Calu3 (cell line): Measurements from ENCODE around the gene BUB1B. TPM values are rescaled to one million over a fixed set of nuclear protein-coding genes. Genes with fewer than 3 reads are reported as not detected.

Experiments used
- BruUV-seq: library from RNA; stranded (reverse); fragments of 400-500 nt; replicated peaks from 2 replicates; lab custom pipeline; 2021; lab: Mats Ljungman, UMichigan
- CTCF ChIA-PET: fragments of 300-600 bp; sonication (Branson Sonifier 250); formaldehyde crosslinking; loops from one replicate; lab custom pipeline; 2022; ENCODE audit warnings: antibody characterized with exemption; lab: Charles Lee
- DNase-seq: peaks from one replicate; pipeline ENCODE4 v3.0.0; 2022
- H3K27ac Mint-ChIP-seq: one replicate; pipeline ENCODE4 v1.8.0; 2022; ENCODE audit warnings: mixed read lengths; ENCODE audit not compliant: unreplicated experiment
- H3K27me3 Mint-ChIP-seq: one replicate; pipeline ENCODE4 v1.8.0; 2022; ENCODE audit warnings: mixed read lengths; ENCODE audit not compliant: unreplicated experiment
- H3K36me3 Mint-ChIP-seq: one replicate; pipeline ENCODE4 v1.8.0; 2022; ENCODE audit warnings: mild to moderate bottlenecking, moderate library complexity, mixed read lengths; ENCODE audit not compliant: insufficient read depth, unreplicated experiment
- H3K4me1 Mint-ChIP-seq: one replicate; pipeline ENCODE4 v1.8.0; 2022; ENCODE audit warnings: mild to moderate bottlenecking, low read depth, mixed read lengths; ENCODE audit not compliant: unreplicated experiment
- H3K4me3 Mint-ChIP-seq: one replicate; pipeline ENCODE4 v1.8.0; 2022; ENCODE audit warnings: mild to moderate bottlenecking, low read depth, moderate library complexity, mixed read lengths; ENCODE audit not compliant: unreplicated experiment
- H3K9me3 Mint-ChIP-seq: one replicate; pipeline ENCODE4 v1.8.0; 2022; ENCODE audit warnings: low read depth, mixed read lengths; ENCODE audit not compliant: unreplicated experiment
- intact Hi-C: fragments of 100-400 bp; cut with micrococcal nuclease; formaldehyde crosslinking; loops from one replicate; pipeline ENCODE4 v1.10.0; 2022; ENCODE audit not compliant: unreplicated experiment
- total RNA-seq: library from RNA; stranded (reverse); gene quantifications from 2 replicates; pipeline ENCODE4 v1.2.3, GENCODE V29; 2022
- TF ChIP-seq, protein P1 (sequence below): fragments of 200-600 bp; IDR thresholded peaks from one replicate; pipeline ENCODE4 v1.8.0; 2022; ENCODE audit warnings: antibody characterized with exemption; ENCODE audit not compliant: unreplicated experiment

BUB1B gene
- total RNA-seq, 1 experiment from 2014 or later = 41.8 TPM

DNA sequence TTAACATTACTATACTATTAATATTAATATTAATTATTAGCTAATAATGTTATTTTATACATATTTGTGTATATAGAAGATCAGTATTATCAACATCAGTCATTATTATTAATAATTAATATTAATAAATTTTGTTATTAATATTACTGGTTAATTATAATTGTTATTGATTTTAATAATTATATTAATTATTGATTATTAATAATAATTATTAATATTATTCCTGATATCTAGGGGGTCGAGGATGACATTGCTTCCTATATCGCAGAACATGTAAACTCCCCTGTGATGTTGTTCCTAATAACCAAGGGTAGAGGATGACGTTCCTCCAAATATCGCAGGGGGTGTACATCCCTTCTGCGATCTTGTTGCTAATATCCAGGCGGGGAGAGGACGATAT, 34.9 kb upstream of the BUB1B start:
- BruUV-seq = no TSS peak
- no peak for DNase-seq
- CTCF ChIA-PET = no interaction called here
- peaks cover 8% of the 10 kb centered on the region for H3K36me3 Mint-ChIP-seq
- H3K27ac Mint-ChIP-seq = no peak overlapping the region
- intact Hi-C loops = no loop called here
- TF ChIP-seq, protein P1, sequence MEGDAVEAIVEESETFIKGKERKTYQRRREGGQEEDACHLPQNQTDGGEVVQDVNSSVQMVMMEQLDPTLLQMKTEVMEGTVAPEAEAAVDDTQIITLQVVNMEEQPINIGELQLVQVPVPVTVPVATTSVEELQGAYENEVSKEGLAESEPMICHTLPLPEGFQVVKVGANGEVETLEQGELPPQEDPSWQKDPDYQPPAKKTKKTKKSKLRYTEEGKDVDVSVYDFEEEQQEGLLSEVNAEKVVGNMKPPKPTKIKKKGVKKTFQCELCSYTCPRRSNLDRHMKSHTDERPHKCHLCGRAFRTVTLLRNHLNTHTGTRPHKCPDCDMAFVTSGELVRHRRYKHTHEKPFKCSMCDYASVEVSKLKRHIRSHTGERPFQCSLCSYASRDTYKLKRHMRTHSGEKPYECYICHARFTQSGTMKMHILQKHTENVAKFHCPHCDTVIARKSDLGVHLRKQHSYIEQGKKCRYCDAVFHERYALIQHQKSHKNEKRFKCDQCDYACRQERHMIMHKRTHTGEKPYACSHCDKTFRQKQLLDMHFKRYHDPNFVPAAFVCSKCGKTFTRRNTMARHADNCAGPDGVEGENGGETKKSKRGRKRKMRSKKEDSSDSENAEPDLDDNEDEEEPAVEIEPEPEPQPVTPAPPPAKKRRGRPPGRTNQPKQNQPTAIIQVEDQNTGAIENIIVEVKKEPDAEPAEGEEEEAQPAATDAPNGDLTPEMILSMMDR = no peak
- no peak overlapping the region for H3K4me3 Mint-ChIP-seq
- peaks cover 12% of the 10 kb centered on the region for H3K4me1 Mint-ChIP-seq
- H3K9me3 Mint-ChIP-seq = no peaks in the 10 kb centered on the region
- no peaks in the 10 kb centered on the region for H3K27me3 Mint-ChIP-seq

DNA sequence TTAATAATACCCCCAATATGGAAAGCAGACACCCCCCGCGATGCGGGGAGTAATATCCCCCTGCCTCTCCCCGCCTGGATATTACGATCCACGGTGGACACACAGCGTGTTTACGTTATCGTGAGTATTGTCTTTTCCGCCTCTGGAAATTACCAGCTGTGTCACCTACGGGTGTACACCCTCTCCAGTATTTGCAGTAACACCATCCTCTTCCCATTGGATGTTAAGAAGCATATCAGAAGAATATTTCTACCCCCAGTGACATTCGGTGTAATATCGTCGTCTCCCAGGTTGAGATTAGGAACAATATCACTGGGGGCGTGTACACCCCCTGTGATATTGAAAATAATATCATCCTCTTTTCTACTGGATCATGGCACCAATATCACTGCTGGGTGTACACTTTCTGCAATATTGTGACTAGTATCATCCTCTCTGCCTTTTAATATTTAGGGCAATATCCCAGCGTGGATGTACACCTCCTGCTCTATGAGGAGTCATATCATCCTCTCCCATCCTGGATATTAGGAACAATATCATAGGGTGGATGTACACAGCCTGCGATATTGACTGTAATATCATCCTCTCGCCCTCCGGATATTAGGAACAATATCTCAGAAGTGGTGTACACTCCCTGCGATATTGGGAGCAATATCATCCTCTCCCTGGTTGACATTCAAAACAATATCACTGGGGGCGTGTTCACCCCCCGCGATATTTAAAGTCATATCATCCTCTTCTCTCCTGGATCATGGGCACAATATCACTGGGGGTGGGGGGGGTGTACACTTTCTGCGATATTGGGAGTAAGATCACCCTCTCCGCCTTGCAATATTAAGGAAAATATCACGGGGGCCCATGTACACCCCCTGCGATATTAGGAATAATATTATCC, 31.9 kb upstream of the BUB1B start:
- TF ChIP-seq, protein P1 = no peak
- intact Hi-C loops = no loop called here
- H3K4me1 Mint-ChIP-seq = peaks cover 12% of the 10 kb centered on the region
- no peak overlapping the region for H3K4me3 Mint-ChIP-seq
- CTCF ChIA-PET = no interaction called here
- no peak overlapping the region for H3K27ac Mint-ChIP-seq
- peaks cover 8% of the 10 kb centered on the region for H3K36me3 Mint-ChIP-seq
- no TSS peak for BruUV-seq
- H3K9me3 Mint-ChIP-seq = no peaks in the 10 kb centered on the region
- no peaks in the 10 kb centered on the region for H3K27me3 Mint-ChIP-seq
- DNase-seq = no peak

DNA sequence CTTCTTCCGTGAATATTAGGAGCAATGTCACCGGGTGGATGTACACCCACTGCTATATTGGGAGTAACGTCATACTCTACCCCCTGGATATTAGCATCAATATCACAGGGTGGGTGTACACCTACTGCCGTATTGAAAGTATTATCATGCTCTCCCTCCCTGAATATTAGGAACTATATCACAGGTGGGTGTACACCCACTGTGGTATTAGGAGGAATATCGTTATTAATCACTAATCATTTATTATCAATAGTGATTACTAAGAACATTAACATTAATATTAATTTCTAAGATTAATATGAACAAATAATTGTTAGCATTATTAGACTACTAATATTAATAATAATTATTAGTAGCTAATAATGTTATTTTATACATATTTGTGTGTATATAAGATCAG, 30.8 kb upstream of the BUB1B start:
- peaks cover 1% of the 10 kb centered on the region for H3K36me3 Mint-ChIP-seq
- no peak overlapping the region for H3K27ac Mint-ChIP-seq
- BruUV-seq = no TSS peak
- DNase-seq = no peak
- no peaks in the 10 kb centered on the region for H3K27me3 Mint-ChIP-seq
- CTCF ChIA-PET = no interaction called here
- no peaks in the 10 kb centered on the region for H3K9me3 Mint-ChIP-seq
- no peak overlapping the region for H3K4me3 Mint-ChIP-seq
- TF ChIP-seq, protein P1 = no peak
- intact Hi-C loops = no loop called here
- peaks cover 3% of the 10 kb centered on the region for H3K4me1 Mint-ChIP-seq

DNA sequence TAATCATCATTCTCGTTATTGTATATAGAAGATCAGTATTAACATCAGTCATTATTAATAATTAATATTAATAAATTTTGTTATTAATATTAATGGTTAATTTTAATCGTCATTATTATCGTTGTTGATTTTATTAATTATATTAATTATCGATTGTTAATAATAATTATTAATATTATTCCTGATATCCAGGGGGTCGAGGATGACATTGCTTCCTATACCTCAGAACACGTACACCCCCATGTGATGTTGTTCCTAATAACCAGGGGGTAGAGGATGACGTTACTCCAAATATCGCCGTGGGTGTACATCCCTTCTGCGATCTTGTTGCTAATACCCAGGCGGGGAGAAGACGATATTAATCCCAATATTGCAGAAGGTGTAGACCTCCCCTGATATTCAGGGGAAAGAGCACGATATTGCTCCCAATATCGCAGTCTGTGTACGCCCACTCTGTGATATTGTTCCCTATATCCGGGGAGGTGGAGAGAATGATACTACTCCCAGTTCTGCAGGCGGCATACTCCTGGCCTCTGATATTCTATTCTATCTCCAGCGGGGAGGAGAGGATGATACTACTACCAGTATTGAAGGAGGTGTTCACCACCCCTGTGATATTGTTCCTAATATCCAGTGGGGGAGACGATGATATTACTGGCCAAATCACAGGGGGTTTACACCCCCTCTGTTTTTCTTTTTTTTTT, 29.9 kb upstream of the BUB1B start:
- Mint-ChIP-seq H3K4me1 (no peaks in the 10 kb centered on the region), H3K4me3 (no peak overlapping the region), H3K36me3 (no peaks in the 10 kb centered on the region), H3K27me3 (no peaks in the 10 kb centered on the region), H3K9me3 (no peaks in the 10 kb centered on the region), H3K27ac (no peak overlapping the region)
- DNase-seq = no peak
- TF ChIP-seq, protein P1 = no peak
- BruUV-seq = no TSS peak
- CTCF ChIA-PET = no interaction called here
- intact Hi-C loops = no loop called here
